ENCODE measurements around the gene PAPOLB. TPM values are rescaled to one million over a fixed set of nuclear protein-coding genes. Genes with fewer than 3 reads are reported as not detected.

Gene PAPOLB
- total RNA-seq, 1 experiment from 2014 or later = 0.13 TPM

GRCh38 chr7:4895766-4896165, 33.9 kb upstream of the PAPOLB start:
- Histone ChIP-seq H3K27me3 (ENCODE audit: insufficient read depth, low read length) (no peaks in the 10 kb centered on the region), H3K14ac (ENCODE audit: insufficient read depth, low read length) (no peak overlapping the region), H4K8ac (replicated peaks; ENCODE audit: insufficient read length, low read depth, low read length) (no peak overlapping the region), H2BK20ac (ENCODE audit: low read depth, low read length, poor library complexity, severe bottlenecking) (no peak overlapping the region), H3K79me2 (ENCODE audit: insufficient read depth, low read length) (no peaks in the 10 kb centered on the region), H3K27ac (ENCODE audit: insufficient read length, low read depth, low read length) (no peak overlapping the region), H4K5ac (ENCODE audit: insufficient read length, low read depth, low read length) (no peak overlapping the region), H4K91ac (ENCODE audit: insufficient read length, low read depth, low read length) (no peak overlapping the region), H2BK5ac (ENCODE audit: insufficient read length, low read length) (no peak overlapping the region), H2AFZ (ENCODE audit: low read length) (no peak overlapping the region), H3K4me1 (ENCODE audit: insufficient read depth, low read length) (no peaks in the 10 kb centered on the region; the same call in 1 of the 2 replicates), H2BK120ac (ENCODE audit: low read depth, low read length, poor library complexity, severe bottlenecking) (no peak overlapping the region), H3K18ac (ENCODE audit: insufficient read length, low read depth, low read length) (no peak overlapping the region), H3T11ph (ENCODE audit: low read length) (no peak overlapping the region), H3K9me3 (ENCODE audit: control insufficient read depth, low read depth, low read length) (no peaks in the 10 kb centered on the region), H3K23ac (ENCODE audit: insufficient read length, low read depth, low read length) (no peak overlapping the region), H2BK12ac (ENCODE audit: insufficient read length, low read depth, low read length) (no peak overlapping the region), H3K4me2 (ENCODE audit: insufficient read depth, insufficient read length, low read length) (no peak overlapping the region), H3K56ac (ENCODE audit: insufficient read length, low read depth, low read length) (no peak overlapping the region), H3K4ac (ENCODE audit: low read depth, low read length) (no peak overlapping the region), H4K20me1 (ENCODE audit: control insufficient read depth, insufficient read depth, insufficient read length) (no peaks in the 10 kb centered on the region), H3K79me1 (ENCODE audit: insufficient read depth, low read depth, low read length, poor library complexity, severe bottlenecking) (no peaks in the 10 kb centered on the region), H3K23me2 (ENCODE audit: insufficient read length, low read depth, low read length, poor library complexity, severe bottlenecking) (no peaks in the 10 kb centered on the region), H2BK15ac (ENCODE audit: low read depth, low read length) (no peak overlapping the region), H2AK5ac (ENCODE audit: insufficient read length, low read length) (no peak overlapping the region), H3K9ac (ENCODE audit: extremely low read depth, insufficient read length, low read length) (no peak overlapping the region)
- no peak overlapping the region for H3K27ac Mint-ChIP-seq
- no peak overlapping the region for H3K4me3 Mint-ChIP-seq
- H3K4me1 Mint-ChIP-seq = peaks cover 10 to 11% of the 10 kb centered on the region in 2 experiments
- peaks cover 5 to 8% of the 10 kb centered on the region in 2 experiments; a peak in 3 of 5 replicates for H3K9me3 Mint-ChIP-seq
- no peak for DNase-seq
- WGBS (ENCODE audit: extremely low coverage, insufficient read length, low lambda C conversion rate) = no CpG with 5 or more reads among the region's 11 CpGs
- TF ChIP-seq CTCF (conservative IDR thresholded peaks at IDR 0.05) = no peak
- peaks cover 3% of the 10 kb centered on the region; the same call in 1 of the 2 replicates for H3K27me3 Mint-ChIP-seq (ENCODE audit: low read depth)
- peaks cover 0 to 6% (median 3%) of the 10 kb centered on the region in 3 experiments; a peak in 4 of 7 replicates for H3K36me3 Mint-ChIP-seq (ENCODE audit: insufficient read depth in 1 of 3, low read depth in 3 of 3)

Measured in H9 (cell line).